SK-N-SH (cell line): ENCODE results near the gene LUC7L3.

ENCODE experiments used
- FOXM1 ChIP-seq: IDR thresholded peaks from 2 replicates; pipeline ENCODE4 v1.4.0; 2012; ENCODE audit warnings: low read depth, mild to moderate bottlenecking
- TF ChIP-seq, protein P1 (sequence below): fragments of 200-600 bp; sonication (generic); IDR thresholded peaks from 2 replicates; pipeline ENCODE4 v1.6.1; 2017; ENCODE audit warnings: antibody characterized with exemption, mild to moderate bottlenecking, moderate library complexity

DNA sequence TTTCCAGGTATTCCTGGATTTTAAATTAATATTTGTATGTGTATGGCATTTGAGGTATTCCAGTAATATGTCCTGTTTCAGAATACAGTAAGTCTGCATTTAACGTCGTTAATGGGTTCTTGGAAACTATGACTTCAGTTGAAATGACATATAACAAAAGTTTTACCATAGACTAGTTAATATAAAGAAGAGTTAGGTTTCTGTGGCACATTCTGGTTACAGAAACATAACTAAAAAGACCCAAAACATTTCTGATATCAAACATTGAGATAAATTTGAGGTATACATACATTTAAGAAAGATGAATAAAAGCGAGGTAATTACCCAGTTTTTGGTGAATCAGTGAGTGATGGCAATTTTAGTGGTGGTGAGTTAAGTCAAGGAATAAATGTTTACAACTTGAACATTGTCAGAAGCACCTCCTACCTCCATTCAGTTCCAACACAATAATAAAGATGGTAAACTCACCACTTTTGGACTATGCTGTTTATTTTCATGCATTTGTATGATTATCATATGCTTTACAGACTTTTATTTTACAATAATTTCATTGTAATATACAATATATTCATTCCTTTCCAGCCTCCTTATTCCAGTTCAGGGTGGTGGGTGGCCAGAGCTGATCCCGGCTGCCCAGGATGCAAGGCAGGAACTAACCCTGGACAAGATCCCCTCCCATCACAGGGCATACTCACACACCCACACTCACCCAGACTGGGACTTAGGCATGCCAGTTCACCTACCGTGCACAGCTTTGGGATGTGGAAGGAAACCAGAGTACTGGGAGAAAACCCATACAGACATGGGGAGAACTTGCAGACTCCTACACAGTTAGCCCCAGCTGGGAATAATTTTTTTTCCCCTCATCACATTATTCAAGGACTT lies 9.7 kb downstream of the LUC7L3 start:
- no peak for TF ChIP-seq FOXM1
- TF ChIP-seq, protein P1, sequence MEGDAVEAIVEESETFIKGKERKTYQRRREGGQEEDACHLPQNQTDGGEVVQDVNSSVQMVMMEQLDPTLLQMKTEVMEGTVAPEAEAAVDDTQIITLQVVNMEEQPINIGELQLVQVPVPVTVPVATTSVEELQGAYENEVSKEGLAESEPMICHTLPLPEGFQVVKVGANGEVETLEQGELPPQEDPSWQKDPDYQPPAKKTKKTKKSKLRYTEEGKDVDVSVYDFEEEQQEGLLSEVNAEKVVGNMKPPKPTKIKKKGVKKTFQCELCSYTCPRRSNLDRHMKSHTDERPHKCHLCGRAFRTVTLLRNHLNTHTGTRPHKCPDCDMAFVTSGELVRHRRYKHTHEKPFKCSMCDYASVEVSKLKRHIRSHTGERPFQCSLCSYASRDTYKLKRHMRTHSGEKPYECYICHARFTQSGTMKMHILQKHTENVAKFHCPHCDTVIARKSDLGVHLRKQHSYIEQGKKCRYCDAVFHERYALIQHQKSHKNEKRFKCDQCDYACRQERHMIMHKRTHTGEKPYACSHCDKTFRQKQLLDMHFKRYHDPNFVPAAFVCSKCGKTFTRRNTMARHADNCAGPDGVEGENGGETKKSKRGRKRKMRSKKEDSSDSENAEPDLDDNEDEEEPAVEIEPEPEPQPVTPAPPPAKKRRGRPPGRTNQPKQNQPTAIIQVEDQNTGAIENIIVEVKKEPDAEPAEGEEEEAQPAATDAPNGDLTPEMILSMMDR: no peak
